Activated T-helper 2 cell treated with anti-CD3 and anti-CD28 coated beads, Interferon-gamma antibody, Interleukin-2, Interleukin-4, amounts not matched to agents 10 μg/mL and 5 μg/mL and 100 μg/mL, durations not matched to agents 14 hours and 24 hours and 36 hours (primary cell): ENCODE data around the gene PIK3CA. TPM values are rescaled to one million over a fixed set of nuclear protein-coding genes. Genes with fewer than 3 reads are reported as not detected.
"Not testable (repeated sequence)": the region's sequence is repeated elsewhere in the genome, so short reads cannot be mapped to it uniquely, and the experiment has no call there.

ENCODE experiments used
- DNase-seq: peaks from one replicate; pipeline ENCODE4 v3.0.0; 2021; ENCODE audit warnings: low spot score
- H3K27ac Mint-ChIP-seq: one replicate; pipeline ENCODE4 v1.8.0; 2021; ENCODE audit warnings: mixed read lengths
- H3K27me3 Mint-ChIP-seq: one replicate; pipeline ENCODE4 v1.8.0; 2021; ENCODE audit warnings: low read depth, mixed read lengths
- H3K36me3 Mint-ChIP-seq: one replicate; pipeline ENCODE4 v1.8.0; 2021; ENCODE audit warnings: low read depth, mixed read lengths
- H3K4me1 Mint-ChIP-seq: one replicate; pipeline ENCODE4 v1.8.0; 2021; ENCODE audit warnings: low read depth, mixed read lengths
- H3K4me3 Mint-ChIP-seq: one replicate; pipeline ENCODE4 v1.8.0; 2021; ENCODE audit warnings: low read depth, mild to moderate bottlenecking, moderate library complexity, mixed read lengths
- H3K9me3 Mint-ChIP-seq: one replicate; pipeline ENCODE4 v1.8.0; 2021; ENCODE audit warnings: mixed read lengths
- intact Hi-C: fragments of 100-400 bp; cut with micrococcal nuclease; formaldehyde crosslinking; loops from one replicate; pipeline ENCODE4 v1.15.1; 2023
- total RNA-seq: library from RNA; stranded (reverse); gene quantifications from 2 replicates; pipeline ENCODE4 v1.2.3, GENCODE V29; 2022

The PIK3CA gene
- total RNA-seq, 1 donor from 2014 or later, result 16.3 TPM

DNA sequence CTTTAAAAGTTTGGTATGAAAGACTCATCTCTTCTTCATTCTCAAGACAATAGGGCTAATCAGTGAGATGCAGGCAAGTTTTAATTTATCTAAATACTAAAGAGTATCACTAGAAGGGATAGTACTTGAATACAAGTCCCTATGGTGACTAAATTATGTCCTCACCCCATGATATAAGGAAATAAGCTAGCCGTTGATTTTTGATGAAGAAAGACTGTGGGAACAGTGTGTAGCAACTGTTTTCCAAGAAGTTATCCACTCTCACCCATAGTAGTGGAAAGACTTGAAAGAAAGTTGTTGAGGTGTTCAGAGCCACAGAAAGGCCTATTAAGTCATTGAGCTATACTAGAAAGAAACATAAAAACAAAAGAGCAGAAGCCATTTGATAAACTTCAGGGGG is 36.7 kb downstream of the PIK3CA start:
- H3K27me3 Mint-ChIP-seq, result peaks cover 2% of the 10 kb centered on the region
- intact Hi-C loops, result no loop called here
- peaks cover 11% of the 10 kb centered on the region for H3K4me1 Mint-ChIP-seq
- no peaks in the 10 kb centered on the region for H3K9me3 Mint-ChIP-seq
- H3K4me3 Mint-ChIP-seq, result no peak overlapping the region
- no peak for DNase-seq
- H3K27ac Mint-ChIP-seq, result no peak overlapping the region
- peaks cover 3% of the 10 kb centered on the region for H3K36me3 Mint-ChIP-seq

DNA sequence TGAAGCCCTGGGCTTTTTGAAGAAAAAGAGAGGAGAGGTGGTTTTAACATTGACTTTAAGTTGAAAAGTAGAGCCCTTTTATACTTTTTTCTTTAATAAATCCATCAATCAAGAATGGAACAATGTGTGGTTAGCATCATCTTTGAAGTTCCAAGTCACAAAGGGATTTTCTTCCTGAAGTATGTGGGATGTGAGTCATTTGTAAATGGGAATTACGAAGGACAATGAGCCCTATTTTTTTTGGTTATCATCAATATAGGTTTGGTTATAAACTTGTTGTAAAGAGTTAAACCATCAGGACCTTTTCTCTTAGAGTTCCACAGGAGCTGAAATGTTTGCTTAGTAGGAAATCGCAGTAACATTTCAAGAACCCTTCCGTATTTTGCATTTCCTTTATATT is 38.3 kb downstream of the PIK3CA start:
- intact Hi-C loops, result no loop called here
- H3K4me1 Mint-ChIP-seq, result peaks cover 12% of the 10 kb centered on the region
- peaks cover 2% of the 10 kb centered on the region for H3K27me3 Mint-ChIP-seq
- no peak overlapping the region for H3K27ac Mint-ChIP-seq
- no peak for DNase-seq
- peaks cover 3% of the 10 kb centered on the region for H3K36me3 Mint-ChIP-seq
- H3K9me3 Mint-ChIP-seq, result no peaks in the 10 kb centered on the region
- H3K4me3 Mint-ChIP-seq, result no peak overlapping the region

DNA sequence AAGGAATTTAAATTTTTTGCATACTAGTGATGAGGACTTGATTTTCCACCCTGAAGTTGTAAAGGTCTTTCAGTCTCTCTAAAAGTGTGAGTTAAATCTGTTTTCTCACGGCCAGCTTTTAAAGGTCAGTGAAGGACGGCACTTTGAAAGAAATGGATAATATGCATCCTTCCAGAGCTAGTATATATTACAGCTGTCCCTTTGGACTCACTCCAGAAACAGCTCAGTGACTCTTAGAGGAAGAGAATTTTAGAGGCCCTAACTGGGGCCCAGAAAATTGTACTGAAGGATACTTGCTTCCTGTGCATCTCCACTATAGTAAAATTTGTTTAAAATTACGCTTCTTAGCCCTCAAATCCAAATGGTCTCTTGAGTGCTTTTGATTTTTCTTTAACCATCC is 41.6 kb downstream of the PIK3CA start:
- intact Hi-C loops, result no loop called here

DNA sequence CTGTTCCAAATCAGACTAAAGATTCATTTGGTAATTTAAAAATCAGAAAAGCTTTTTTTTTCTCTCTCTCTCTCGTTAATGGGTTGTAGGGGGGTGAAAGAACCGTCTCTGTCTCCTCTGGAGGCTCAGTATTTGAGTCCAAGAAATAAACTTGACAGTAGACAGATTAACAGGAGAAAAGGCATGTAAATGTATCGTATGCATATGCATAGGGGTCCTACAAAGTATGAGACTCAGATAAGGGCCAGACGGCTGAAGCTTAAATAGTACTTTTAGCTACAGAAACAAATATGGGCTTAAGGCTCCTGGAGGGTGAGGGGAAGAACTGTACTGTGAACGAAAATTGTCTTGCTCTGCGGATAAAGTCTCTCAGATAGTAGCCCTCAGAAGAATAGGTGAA is 42.4 kb downstream of the PIK3CA start:
- no peaks in the 10 kb centered on the region for H3K9me3 Mint-ChIP-seq
- no peak for DNase-seq
- H3K36me3 Mint-ChIP-seq, result peaks cover 3% of the 10 kb centered on the region
- peaks cover 6% of the 10 kb centered on the region for H3K4me1 Mint-ChIP-seq
- no peak overlapping the region for H3K4me3 Mint-ChIP-seq
- no peak overlapping the region for H3K27ac Mint-ChIP-seq
- H3K27me3 Mint-ChIP-seq, result no peaks in the 10 kb centered on the region
- intact Hi-C loops, result no loop called here

More for the DNA sequence above, 41.6 kb downstream of the PIK3CA start:
- Mint-ChIP-seq H3K9me3 (no peaks in the 10 kb centered on the region), H3K36me3 (peaks cover 3% of the 10 kb centered on the region), H3K4me3 (no peak overlapping the region), H3K4me1 (peaks cover 2% of the 10 kb centered on the region), H3K27ac (no peak overlapping the region), H3K27me3 (no peaks in the 10 kb centered on the region)
- no peak for DNase-seq

DNA sequence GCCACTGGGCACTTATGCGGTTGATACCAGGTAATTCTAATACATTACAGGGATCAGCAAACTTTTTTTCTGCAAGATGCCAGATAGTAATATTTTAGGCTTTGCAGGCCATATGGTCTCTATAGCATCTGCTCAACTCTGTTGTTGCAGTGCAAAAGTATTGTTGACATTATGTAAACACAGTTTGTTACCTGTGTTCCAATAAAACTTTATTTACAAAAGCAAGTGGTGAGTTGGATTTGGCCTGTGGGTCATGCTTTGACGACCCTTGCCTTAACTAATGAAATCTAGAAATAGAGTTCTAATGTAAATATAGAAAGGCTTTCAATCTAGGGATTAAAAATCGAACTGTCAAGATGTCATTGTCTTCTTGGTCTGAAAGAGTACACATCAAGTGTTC is 44.4 kb downstream of the PIK3CA start:
- Mint-ChIP-seq H3K36me3 (no peaks in the 10 kb centered on the region), H3K27ac (no peak overlapping the region), H3K9me3 (no peaks in the 10 kb centered on the region), H3K4me1 (peaks cover 21% of the 10 kb centered on the region), H3K4me3 (no peak overlapping the region), H3K27me3 (no peaks in the 10 kb centered on the region)
- no peak for DNase-seq
- intact Hi-C loops, result no loop called here

DNA sequence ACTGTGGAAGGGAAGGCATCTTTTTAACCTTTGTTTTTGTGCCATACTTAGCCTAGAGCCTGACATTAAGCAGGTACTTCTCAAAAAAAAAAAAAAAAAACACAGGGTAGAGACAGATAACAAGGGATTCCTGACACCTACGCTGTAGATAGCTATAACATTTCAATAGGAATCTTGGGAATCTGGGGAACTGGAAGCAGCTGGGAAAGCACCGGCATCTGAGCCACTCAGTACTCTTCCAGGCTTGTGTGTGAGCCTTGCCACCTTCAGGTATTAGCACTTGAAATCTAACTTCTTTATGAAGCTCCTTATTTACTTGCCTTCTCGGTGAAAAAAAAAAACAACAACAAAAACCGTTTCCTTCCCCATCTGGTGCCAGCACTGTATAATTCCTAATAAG is 46.8 kb downstream of the PIK3CA start:
- no peak for DNase-seq
- H3K4me3 Mint-ChIP-seq, result no peak overlapping the region
- no peak overlapping the region for H3K27ac Mint-ChIP-seq
- peaks cover 25% of the 10 kb centered on the region for H3K4me1 Mint-ChIP-seq
- peaks cover 5% of the 10 kb centered on the region for H3K36me3 Mint-ChIP-seq
- H3K27me3 Mint-ChIP-seq, result no peaks in the 10 kb centered on the region
- intact Hi-C loops, result loop anchor here (2.0 kb wide), 1 partner anchor 14 kb away; no protein-coding TSS in a partner anchor
- H3K9me3 Mint-ChIP-seq, result no peaks in the 10 kb centered on the region

DNA sequence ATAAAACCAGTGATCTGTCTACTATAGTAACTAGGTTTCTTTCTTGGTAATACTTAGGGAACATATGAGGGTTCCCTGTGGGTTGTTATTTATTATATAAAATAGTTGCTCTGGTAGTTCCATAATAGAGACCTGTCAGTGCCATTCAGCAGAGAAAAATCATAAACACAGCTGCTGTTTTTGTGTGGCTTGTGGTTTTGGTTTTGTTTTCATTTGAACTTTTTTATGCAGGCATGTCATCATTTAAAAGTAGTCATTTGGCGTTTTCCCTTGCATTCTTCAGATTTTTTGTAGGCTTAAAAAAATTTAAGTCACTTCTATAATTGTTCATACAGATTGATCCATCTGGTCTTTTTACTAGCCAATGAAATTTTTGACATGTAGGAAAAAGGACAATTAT is 47.9 kb downstream of the PIK3CA start:
- Mint-ChIP-seq H3K9me3 (no peaks in the 10 kb centered on the region), H3K4me3 (no peak overlapping the region), H3K27me3 (no peaks in the 10 kb centered on the region), H3K36me3 (peaks cover 9% of the 10 kb centered on the region), H3K4me1 (peaks cover 23% of the 10 kb centered on the region), H3K27ac (no peak overlapping the region)
- DNase-seq, result no peak
- intact Hi-C loops, result loop anchor here (1.0 kb wide), 1 partner anchor 47 kb away; no protein-coding TSS in a partner anchor

DNA sequence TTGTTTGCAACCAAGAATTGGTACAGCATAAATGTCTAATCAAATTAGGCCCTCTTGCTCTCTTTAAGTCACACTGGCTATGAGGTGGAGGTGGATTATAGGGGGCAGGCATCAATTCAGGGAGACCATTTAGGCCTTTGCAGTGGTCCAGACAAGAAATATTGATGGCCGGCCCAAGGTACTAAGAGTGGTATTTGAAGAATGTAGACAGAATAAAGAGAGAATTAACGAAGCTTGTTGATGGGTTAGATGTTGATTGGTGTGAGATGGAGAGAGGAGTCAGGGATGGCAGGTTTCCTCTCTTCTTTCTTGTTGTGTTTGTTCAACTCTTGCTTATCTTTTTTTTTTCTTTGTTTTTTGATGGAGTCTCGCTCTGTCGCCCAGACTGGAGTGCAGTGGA is 48.5 kb downstream of the PIK3CA start:
- H3K27me3 Mint-ChIP-seq, result no peaks in the 10 kb centered on the region
- H3K9me3 Mint-ChIP-seq, result no peaks in the 10 kb centered on the region
- no peak overlapping the region for H3K4me3 Mint-ChIP-seq
- H3K27ac Mint-ChIP-seq, result no peak overlapping the region
- intact Hi-C loops, result loop anchor here (1.0 kb wide), 1 partner anchor 47 kb away; no protein-coding TSS in a partner anchor
- no peak for DNase-seq
- peaks cover 9% of the 10 kb centered on the region for H3K36me3 Mint-ChIP-seq
- H3K4me1 Mint-ChIP-seq, result peaks cover 23% of the 10 kb centered on the region

DNA sequence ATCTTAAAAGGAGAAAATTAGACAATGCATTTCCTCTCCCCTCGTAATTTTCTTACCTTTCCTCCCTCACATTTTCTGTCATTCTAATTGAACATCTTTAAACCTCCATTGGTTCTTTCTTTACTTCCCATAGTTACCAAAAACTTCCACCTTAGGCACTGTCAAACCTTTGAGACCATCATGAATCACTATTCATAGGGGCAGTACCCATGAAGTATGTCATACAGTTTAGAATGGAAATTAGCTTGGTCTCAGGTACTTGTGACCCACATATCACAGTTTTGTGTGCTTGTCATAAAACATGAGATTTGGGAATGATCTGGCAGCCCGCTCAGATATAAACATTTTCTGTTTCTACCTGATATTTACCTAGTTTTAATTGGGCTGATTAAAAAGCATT is 52.6 kb downstream of the PIK3CA start:
- Mint-ChIP-seq H3K4me3 (no peak overlapping the region), H3K9me3 (no peaks in the 10 kb centered on the region)

DNA sequence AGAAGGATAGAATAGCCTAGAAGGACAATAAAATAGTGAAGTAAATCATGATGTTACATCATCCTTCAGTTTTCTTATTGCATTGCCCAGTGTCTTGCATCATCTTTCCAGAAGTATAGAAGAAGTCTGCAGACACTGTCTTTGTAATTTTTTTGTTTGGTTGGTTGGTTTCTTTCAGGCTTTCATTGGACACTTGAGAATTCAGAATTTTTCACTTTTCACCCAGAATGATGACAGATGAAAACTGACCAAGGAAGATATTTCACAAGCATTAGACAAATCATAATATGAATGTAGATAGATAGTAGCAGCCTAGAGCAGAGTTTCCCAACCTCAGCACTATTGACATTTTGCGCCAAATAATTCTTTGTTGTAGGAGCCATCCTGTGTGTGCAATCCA is 67.4 kb downstream of the PIK3CA start:
- H3K27me3 Mint-ChIP-seq, H3K4me1 Mint-ChIP-seq, DNase-seq, H3K27ac Mint-ChIP-seq, H3K9me3 Mint-ChIP-seq, intact Hi-C loops, H3K4me3 Mint-ChIP-seq: not testable (repeated sequence)
- peaks cover 12% of the 10 kb centered on the region for H3K36me3 Mint-ChIP-seq

More for the DNA sequence above, 52.6 kb downstream of the PIK3CA start:
- H3K27me3 Mint-ChIP-seq, result no peaks in the 10 kb centered on the region
- no peak for DNase-seq
- peaks cover 17% of the 10 kb centered on the region for H3K4me1 Mint-ChIP-seq
- H3K36me3 Mint-ChIP-seq, result peaks cover 16% of the 10 kb centered on the region
- no peak overlapping the region for H3K27ac Mint-ChIP-seq
- intact Hi-C loops, result no loop called here

DNA sequence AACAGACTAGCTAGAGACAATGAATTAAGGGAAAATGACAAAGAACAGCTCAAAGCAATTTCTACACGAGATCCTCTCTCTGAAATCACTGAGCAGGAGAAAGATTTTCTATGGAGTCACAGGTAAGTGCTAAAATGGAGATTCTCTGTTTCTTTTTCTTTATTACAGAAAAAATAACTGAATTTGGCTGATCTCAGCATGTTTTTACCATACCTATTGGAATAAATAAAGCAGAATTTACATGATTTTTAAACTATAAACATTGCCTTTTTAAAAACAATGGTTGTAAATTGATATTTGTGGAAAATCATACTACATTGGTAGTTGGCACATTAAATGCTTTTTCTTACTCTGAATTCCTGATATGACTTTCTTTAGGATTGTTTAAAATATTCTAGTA is 70.1 kb downstream of the PIK3CA start:
- DNase-seq, H3K27ac Mint-ChIP-seq, intact Hi-C loops, H3K27me3 Mint-ChIP-seq, H3K9me3 Mint-ChIP-seq, H3K4me3 Mint-ChIP-seq, H3K4me1 Mint-ChIP-seq: not testable (repeated sequence)
- peaks cover 27% of the 10 kb centered on the region for H3K36me3 Mint-ChIP-seq

DNA sequence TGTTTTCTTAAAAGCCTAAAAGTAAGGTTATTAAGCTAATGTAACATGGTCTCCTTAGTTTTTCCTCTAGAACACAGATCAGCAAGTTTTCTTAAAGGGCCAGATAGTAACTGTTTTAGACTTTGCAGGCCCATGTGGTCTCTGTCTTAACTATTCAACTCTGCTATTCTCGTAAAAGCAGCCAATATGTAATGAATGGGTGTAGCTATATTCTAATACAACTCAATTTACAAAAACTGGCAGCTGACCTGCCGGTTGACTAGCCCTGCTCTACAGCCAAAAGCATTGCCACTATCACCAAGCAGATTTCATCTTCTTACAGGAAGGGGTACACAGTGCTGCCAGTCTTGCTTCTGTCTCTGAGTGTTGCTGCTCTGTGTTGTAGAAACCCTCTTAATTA is 75.4 kb downstream of the PIK3CA start:
- H3K27ac Mint-ChIP-seq, result no peak overlapping the region
- H3K4me1 Mint-ChIP-seq, result peaks cover 2% of the 10 kb centered on the region
- H3K4me3 Mint-ChIP-seq, result no peak overlapping the region
- no peak for DNase-seq
- no peaks in the 10 kb centered on the region for H3K9me3 Mint-ChIP-seq
- intact Hi-C loops, result no loop called here
- H3K36me3 Mint-ChIP-seq, result peaks cover 38% of the 10 kb centered on the region
- H3K27me3 Mint-ChIP-seq, result no peaks in the 10 kb centered on the region

DNA sequence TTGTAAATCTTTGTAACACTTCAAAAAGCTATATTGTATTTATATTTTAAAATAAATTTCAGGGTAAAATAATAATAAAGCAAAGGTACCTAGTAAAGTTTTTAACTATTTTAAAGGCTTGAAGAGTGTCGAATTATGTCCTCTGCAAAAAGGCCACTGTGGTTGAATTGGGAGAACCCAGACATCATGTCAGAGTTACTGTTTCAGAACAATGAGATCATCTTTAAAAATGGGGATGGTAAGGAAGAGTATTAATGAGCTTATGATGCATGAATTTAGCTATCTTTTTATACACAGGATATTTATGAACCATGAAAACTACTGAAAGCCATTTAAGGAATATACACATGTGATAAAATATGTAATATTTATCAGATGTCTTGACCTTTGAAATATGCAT is 76.4 kb downstream of the PIK3CA start:
- no peaks in the 10 kb centered on the region for H3K27me3 Mint-ChIP-seq
- no peak overlapping the region for H3K27ac Mint-ChIP-seq
- no peak overlapping the region for H3K4me3 Mint-ChIP-seq
- intact Hi-C loops, result no loop called here
- DNase-seq, result no peak
- peaks cover 34% of the 10 kb centered on the region for H3K36me3 Mint-ChIP-seq
- no peaks in the 10 kb centered on the region for H3K9me3 Mint-ChIP-seq
- H3K4me1 Mint-ChIP-seq, result peaks cover 2% of the 10 kb centered on the region

DNA sequence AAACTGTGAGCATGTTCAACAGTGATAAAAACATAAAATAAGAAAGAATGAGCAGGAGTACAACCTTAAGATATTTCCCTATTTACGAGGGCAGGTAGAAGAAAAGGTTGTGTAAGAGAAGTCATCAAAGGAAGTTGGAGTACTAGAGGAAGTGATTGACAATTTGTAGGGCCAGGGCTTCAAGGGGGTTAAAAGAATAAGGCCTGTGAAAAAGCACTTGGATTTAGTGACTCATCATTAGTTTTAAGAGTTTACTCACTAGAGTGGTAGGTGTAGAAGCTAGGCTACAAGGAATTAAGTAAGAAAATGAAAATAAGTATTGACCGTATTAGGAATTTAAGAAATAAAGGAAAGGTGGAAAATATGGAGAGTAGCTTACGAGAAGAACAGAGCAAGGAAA is 79.2 kb downstream of the PIK3CA start:
- Mint-ChIP-seq H3K4me3 (no peak overlapping the region), H3K36me3 (peaks cover 45% of the 10 kb centered on the region), H3K4me1 (peaks cover 2% of the 10 kb centered on the region), H3K9me3 (no peaks in the 10 kb centered on the region), H3K27me3 (no peaks in the 10 kb centered on the region), H3K27ac (no peak overlapping the region)
- intact Hi-C loops, result no loop called here
- DNase-seq, result no peak
